ENCODE data around the gene AXIN2. TPM values are rescaled to one million over a fixed set of nuclear protein-coding genes. Genes with fewer than 3 reads are reported as not detected.
A peak's percentile ranks its signal among the peaks of the same experiment; 100 is the strongest.

The AXIN2 gene
- total and polyA plus RNA-seq, 2 experiments from 2014 or later: 0.94 to 2.4 TPM

DNA sequence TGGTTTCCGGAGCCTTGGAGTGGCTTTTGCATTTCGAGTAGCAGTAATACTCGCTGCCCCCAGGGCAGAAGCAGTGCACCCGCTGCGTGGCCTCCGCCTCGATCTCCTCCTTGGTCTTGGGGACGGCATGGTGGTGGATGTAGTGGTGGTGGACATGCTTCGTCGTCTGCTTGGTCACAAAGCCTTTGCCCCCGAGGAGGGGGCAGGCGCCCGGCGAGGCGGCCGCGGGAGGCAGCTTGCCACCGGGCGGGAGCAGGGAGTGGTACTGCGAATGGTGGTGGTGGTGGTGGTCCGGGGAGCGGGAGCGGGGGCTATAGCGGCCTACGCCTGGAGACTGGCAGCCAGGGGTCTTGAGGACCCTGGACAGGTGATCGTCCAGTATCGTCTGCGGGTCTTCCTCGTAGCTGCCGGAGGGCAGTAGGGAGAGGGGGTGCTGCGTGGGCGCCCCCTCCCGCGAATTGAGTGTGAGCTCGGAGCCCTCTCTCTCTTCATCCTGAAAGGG lies 24.1 kb downstream of the AXIN2 start:
- H3K4me1 ChIP-seq (ENCODE audit: insufficient read depth): peaks cover 4% of the 10 kb centered on the region; the same call in 1 of the 2 replicates
- no peaks in the 10 kb centered on the region for H3F3A ChIP-seq (ENCODE audit: insufficient read depth)
- no peaks in the 10 kb centered on the region for H3K9me3 ChIP-seq (ENCODE audit: low read depth)
- TF ChIP-seq EZH2 (IDR thresholded peaks at IDR 0.05; ENCODE audit: insufficient read depth, poor library complexity, severe bottlenecking) (no peak), EZH2phosphoT487 (IDR thresholded peaks at IDR 0.05; ENCODE audit: insufficient read depth, low read depth) (no peak)
- H3K9me2 ChIP-seq (ENCODE audit: insufficient read depth): no peaks in the 10 kb centered on the region
- no peaks in the 10 kb centered on the region for H3K36me3 ChIP-seq (ENCODE audit: low read depth)
- no peaks in the 10 kb centered on the region for H3K27me3 ChIP-seq (replicated peaks; ENCODE audit: insufficient read depth)
- H3K4me3 ChIP-seq: no peak overlapping the region
- DNase-seq: no peak
- WGBS, 2 experiments (ENCODE audit: low coverage in 1 of 2, low lambda C conversion rate in 2 of 2, missing lambda C conversion rate in 2 of 2): 92 to 93% methylated on average over 31 to 35 of the region's 35 CpGs
- H4K20me1 ChIP-seq (ENCODE audit: insufficient read depth): no peaks in the 10 kb centered on the region
- H2AFZ ChIP-seq: no peak overlapping the region
- H3K9ac ChIP-seq: no peak overlapping the region
- no peaks in the 10 kb centered on the region for H3K79me2 ChIP-seq (ENCODE audit: insufficient read depth)
- in situ Hi-C loops (cut with MboI): no loop called here
- no peak overlapping the region for H3K27ac ChIP-seq
- H3K4me2 ChIP-seq (ENCODE audit: unreplicated experiment): no peak overlapping the region

DNA sequence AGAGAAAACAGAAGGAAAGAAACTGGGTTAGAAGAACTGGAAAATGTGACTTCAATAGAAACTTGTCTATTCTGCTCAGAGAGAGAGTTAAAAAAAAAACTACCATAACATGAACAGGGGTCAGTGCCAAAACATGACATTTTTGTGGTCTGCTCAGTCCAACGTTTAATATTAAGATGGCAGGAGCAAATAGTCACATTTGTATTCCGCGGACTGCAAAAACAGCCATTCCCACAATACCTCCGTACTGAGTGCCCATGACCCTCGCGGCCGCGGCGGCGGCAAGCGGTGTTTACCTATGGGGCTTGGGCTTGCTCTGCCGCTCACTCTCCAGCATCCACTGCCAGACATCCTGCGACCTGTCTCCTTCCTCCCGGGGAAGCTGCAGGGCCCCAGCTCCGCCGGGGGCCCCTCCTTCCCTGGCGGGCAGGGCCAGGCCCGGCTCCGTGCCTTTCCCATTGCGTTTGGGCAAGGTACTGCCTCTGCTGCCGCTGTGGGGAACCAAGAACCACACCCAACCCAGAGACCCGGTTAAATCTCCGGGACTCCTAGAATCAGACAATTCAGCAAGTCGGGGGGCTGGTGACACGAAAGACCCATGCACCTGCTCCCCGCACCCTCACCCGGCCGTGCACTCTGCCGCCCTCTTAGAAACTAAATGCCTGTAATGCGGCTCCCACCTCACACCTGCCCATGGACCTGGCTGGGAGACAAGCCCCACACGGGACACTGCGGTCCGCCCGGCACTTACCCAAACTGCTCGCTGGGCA lies 24.7 kb downstream of the AXIN2 start:
- no peak overlapping the region for H3K9ac ChIP-seq
- no peak overlapping the region for H3K4me2 ChIP-seq (ENCODE audit: unreplicated experiment)
- H3K79me2 ChIP-seq (ENCODE audit: insufficient read depth): no peaks in the 10 kb centered on the region
- H3K27ac ChIP-seq: no peak overlapping the region
- H3K27me3 ChIP-seq (replicated peaks; ENCODE audit: insufficient read depth): no peaks in the 10 kb centered on the region
- in situ Hi-C loops (cut with MboI): no loop called here
- WGBS, 2 experiments (ENCODE audit: low coverage in 1 of 2, low lambda C conversion rate in 2 of 2, missing lambda C conversion rate in 2 of 2): 83 to 85% methylated on average over 34 to 35 of the region's 35 CpGs
- peaks cover 7% of the 10 kb centered on the region; the same call in 1 of the 2 replicates for H3K4me1 ChIP-seq (ENCODE audit: insufficient read depth)
- H3F3A ChIP-seq (ENCODE audit: insufficient read depth): no peaks in the 10 kb centered on the region
- no peak for TF ChIP-seq EZH2 (IDR thresholded peaks at IDR 0.05; ENCODE audit: insufficient read depth, poor library complexity, severe bottlenecking)
- no peaks in the 10 kb centered on the region for H3K36me3 ChIP-seq (ENCODE audit: low read depth)
- H3K9me3 ChIP-seq (ENCODE audit: low read depth): no peaks in the 10 kb centered on the region
- H4K20me1 ChIP-seq (ENCODE audit: insufficient read depth): no peaks in the 10 kb centered on the region
- no peak overlapping the region for H3K4me3 ChIP-seq
- no peaks in the 10 kb centered on the region for H3K9me2 ChIP-seq (ENCODE audit: insufficient read depth)
- H2AFZ ChIP-seq: no peak overlapping the region
- no peak for DNase-seq

DNA sequence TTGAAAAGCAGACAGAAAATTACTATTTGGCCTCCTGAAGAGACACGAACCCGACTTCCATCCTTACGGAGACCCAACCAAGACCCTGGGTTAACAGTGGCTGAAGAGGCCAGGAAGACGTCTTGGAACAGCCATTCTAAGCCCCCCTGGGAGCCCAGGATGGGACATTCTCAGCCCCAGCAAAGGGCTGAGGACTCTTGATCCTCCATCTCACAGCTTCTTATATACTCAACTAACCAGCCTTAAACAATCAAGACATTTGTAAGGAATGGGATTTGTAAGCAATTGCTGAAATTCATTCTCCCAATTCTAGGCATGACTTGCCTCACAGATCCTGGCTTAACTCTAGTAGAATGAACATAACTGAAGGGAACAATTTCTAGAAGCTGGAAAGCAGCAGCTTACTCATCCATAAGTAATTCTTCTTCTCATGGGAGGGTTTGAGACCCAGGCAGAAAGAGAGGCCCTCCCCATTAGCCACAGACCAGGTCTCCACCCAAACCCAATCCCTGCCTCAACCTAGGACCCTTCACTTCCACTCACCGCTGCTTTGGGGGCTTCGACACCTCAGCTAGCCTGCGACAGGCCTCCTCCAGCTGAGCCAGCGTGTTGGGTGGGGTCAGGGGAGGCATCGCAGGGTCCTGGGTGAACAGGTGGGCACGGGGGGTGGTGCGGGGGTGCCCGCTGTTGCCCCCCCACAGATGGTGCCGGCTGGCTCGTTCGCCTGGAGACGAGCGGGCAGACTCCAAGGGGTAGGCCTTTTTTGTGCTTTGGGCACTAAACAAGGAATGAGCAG lies 25.5 kb downstream of the AXIN2 start:
- H3K79me2 ChIP-seq (ENCODE audit: insufficient read depth): no peaks in the 10 kb centered on the region
- TF ChIP-seq EZH2 (IDR thresholded peaks at IDR 0.05; ENCODE audit: insufficient read depth, poor library complexity, severe bottlenecking): no peak
- TF ChIP-seq EZH2phosphoT487 (IDR thresholded peaks at IDR 0.05; ENCODE audit: insufficient read depth, low read depth): no peak
- H3K9me3 ChIP-seq (ENCODE audit: low read depth): no peaks in the 10 kb centered on the region
- no peak overlapping the region for H3K9ac ChIP-seq
- no peaks in the 10 kb centered on the region for H3F3A ChIP-seq (ENCODE audit: insufficient read depth)
- no peak overlapping the region for H3K4me2 ChIP-seq (ENCODE audit: unreplicated experiment)
- H2AFZ ChIP-seq: no peak overlapping the region
- 79% methylated on average over 15 to 17 of the region's 17 CpGs for WGBS, 2 experiments (ENCODE audit: low coverage in 1 of 2, low lambda C conversion rate in 2 of 2, missing lambda C conversion rate in 2 of 2)
- H3K36me3 ChIP-seq (ENCODE audit: low read depth): no peaks in the 10 kb centered on the region
- no peaks in the 10 kb centered on the region for H3K9me2 ChIP-seq (ENCODE audit: insufficient read depth)
- H3K4me3 ChIP-seq: no peak overlapping the region
- H3K27ac ChIP-seq: no peak overlapping the region
- DNase-seq: peak; percentile 38
- no peaks in the 10 kb centered on the region for H4K20me1 ChIP-seq (ENCODE audit: insufficient read depth)
- no peaks in the 10 kb centered on the region for H3K27me3 ChIP-seq (replicated peaks; ENCODE audit: insufficient read depth)
- in situ Hi-C loops (cut with MboI): no loop called here
- H3K4me1 ChIP-seq (ENCODE audit: insufficient read depth): peaks cover 13% of the 10 kb centered on the region; the same call in 1 of the 2 replicates

DNA sequence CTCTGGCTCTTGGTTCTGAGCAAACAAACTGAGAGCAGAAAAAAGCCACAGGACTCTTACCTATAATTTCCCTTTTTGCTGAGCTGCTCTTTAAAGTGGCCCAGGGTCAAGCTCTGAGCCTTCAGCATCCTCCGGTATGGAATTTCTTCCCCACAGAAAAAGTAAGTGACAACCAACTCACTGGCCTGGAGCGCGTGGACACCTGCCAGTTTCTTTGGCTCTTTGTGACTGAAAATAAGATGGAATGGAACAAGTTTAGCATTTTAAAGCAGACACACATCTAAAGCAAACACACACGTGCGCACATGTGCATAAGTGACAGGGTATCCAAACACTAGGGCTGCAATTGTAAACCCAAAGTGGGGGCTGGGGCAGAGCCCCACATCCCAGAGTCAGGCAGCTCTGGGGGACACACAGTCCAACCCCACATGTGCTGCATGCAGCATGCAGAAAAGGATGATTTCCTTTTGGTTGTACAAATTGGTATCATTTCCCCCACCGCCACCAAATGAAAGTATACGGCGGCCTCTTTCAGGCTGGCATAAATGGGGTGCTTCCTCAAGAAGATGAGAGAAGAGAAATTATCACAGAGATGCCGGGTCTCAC lies 27.5 kb downstream of the AXIN2 start:
- Histone ChIP-seq H3K79me2 (ENCODE audit: insufficient read depth) (no peaks in the 10 kb centered on the region), H3K4me1 (ENCODE audit: insufficient read depth) (peaks cover 18% of the 10 kb centered on the region; the same call in 1 of the 2 replicates), H3K4me2 (ENCODE audit: unreplicated experiment) (no peak overlapping the region), H3K9me3 (ENCODE audit: low read depth) (no peaks in the 10 kb centered on the region), H3K27me3 (replicated peaks; ENCODE audit: insufficient read depth) (no peaks in the 10 kb centered on the region), H3K9ac (no peak overlapping the region), H3K4me3 (no peak overlapping the region), H3F3A (ENCODE audit: insufficient read depth) (no peaks in the 10 kb centered on the region), H3K9me2 (ENCODE audit: insufficient read depth) (no peaks in the 10 kb centered on the region), H2AFZ (no peak overlapping the region), H4K20me1 (ENCODE audit: insufficient read depth) (no peaks in the 10 kb centered on the region), H3K36me3 (ENCODE audit: low read depth) (no peaks in the 10 kb centered on the region), H3K27ac (no peak overlapping the region)
- in situ Hi-C loops (cut with MboI): no loop called here
- no peak for TF ChIP-seq EZH2 (IDR thresholded peaks at IDR 0.05; ENCODE audit: insufficient read depth, poor library complexity, severe bottlenecking)
- no peak for TF ChIP-seq EZH2phosphoT487 (IDR thresholded peaks at IDR 0.05; ENCODE audit: insufficient read depth, low read depth)
- DNase-seq: no peak
- WGBS, 2 experiments (ENCODE audit: low coverage in 1 of 2, low lambda C conversion rate in 2 of 2, missing lambda C conversion rate in 2 of 2): 87 to 89% methylated on average over 9 of the region's 9 CpGs
